Fibroblast of lung (primary cell): ENCODE measurements around the gene CHST11. TPM values are rescaled to one million over a fixed set of nuclear protein-coding genes. Genes with fewer than 3 reads are reported as not detected.

Experiments
- DNase-seq, 2 donors: peaks; one replicate each; pipeline versions ENCODE4 v3.0.0 to v3.0.0-alpha.2; 2010; ENCODE audit warnings: low read depth in 2 of 2
- H2AFZ ChIP-seq: 2 replicates; pipeline ENCODE4 v1.5.1; 2012; ENCODE audit warnings: low read length, control low read depth, inconsistent platforms
- H3K27ac ChIP-seq: 2 replicates; pipeline ENCODE4 v1.5.1; 2011; ENCODE audit warnings: low read length, control low read depth; ENCODE audit not compliant: insufficient read depth
- H3K27me3 ChIP-seq: 2 replicates; pipeline ENCODE4 v1.5.1; 2011; ENCODE audit warnings: mild to moderate bottlenecking, low read length; ENCODE audit not compliant: control insufficient read depth, insufficient read depth
- H3K36me3 ChIP-seq: 2 replicates; pipeline ENCODE4 v1.5.1; 2011; ENCODE audit warnings: low read length; ENCODE audit not compliant: control insufficient read depth, insufficient read depth
- H3K4me1 ChIP-seq: 2 replicates; pipeline ENCODE4 v1.5.1; 2011; ENCODE audit warnings: low read length; ENCODE audit not compliant: control insufficient read depth, insufficient read depth; ENCODE audit errors: extremely low read depth
- H3K4me2 ChIP-seq: 2 replicates; pipeline ENCODE4 v1.5.1; 2011; ENCODE audit warnings: low read length, control low read depth; ENCODE audit not compliant: insufficient read depth; ENCODE audit errors: extremely low read depth
- H3K4me3 ChIP-seq, 4 experiments: fragments of 200-600 bp in 1 of 4; sonication (generic) in 1 of 4; replicated peaks in 1 of 4; 2 replicates each; pipeline ENCODE4 v1.5.1; 2011 to 2016; ENCODE audit warnings: low read length in 4 of 4, low read depth in 3 of 4, mild to moderate bottlenecking in 3 of 4, control low read depth in 2 of 4, inconsistent platforms in 1 of 4, mixed read lengths in 1 of 4; ENCODE audit not compliant: insufficient read depth in 1 of 4; ENCODE audit errors: control extremely low read depth in 1 of 4
- H3K79me2 ChIP-seq: 2 replicates; pipeline ENCODE4 v1.5.1; 2012; ENCODE audit warnings: mild to moderate bottlenecking, low read length, inconsistent platforms; ENCODE audit not compliant: control insufficient read depth, insufficient read depth
- H3K9ac ChIP-seq: 2 replicates; pipeline ENCODE4 v1.5.1; 2011; ENCODE audit warnings: mild to moderate bottlenecking, low read length, control low read depth; ENCODE audit not compliant: insufficient read depth
- H3K9me3 ChIP-seq: 2 replicates; pipeline ENCODE4 v1.5.1; 2012; ENCODE audit warnings: low read depth, low read length; ENCODE audit not compliant: control insufficient read depth, insufficient read depth
- H4K20me1 ChIP-seq: 2 replicates; pipeline ENCODE4 v1.5.1; 2011; ENCODE audit warnings: low read length; ENCODE audit not compliant: control insufficient read depth, insufficient read depth; ENCODE audit errors: extremely low read depth
- CTCF ChIP-seq, 2 donors: IDR thresholded peaks in 1 of 2; conservative IDR thresholded peaks in 1 of 2; 1 replicate in 1 of 2; 2 replicates in 1 of 2; pipeline ENCODE4 v1.5.1; 2011 to 2012; ENCODE audit warnings: low read length in 2 of 2, control low read depth in 1 of 2, inconsistent platforms in 1 of 2, low read depth in 1 of 2, mild to moderate bottlenecking in 1 of 2
- EZH2 ChIP-seq: IDR thresholded peaks from 2 replicates; pipeline ENCODE4 v1.5.1; 2012; ENCODE audit warnings: low read length, control low read depth, mild to moderate bottlenecking; ENCODE audit errors: missing control alignments
- polyA plus RNA-seq, 2 donors: library from polyadenylated mRNA; depleted of rRNA in 1 of 2; stranded (reverse) in 1 of 2; unstranded in 1 of 2; fragments of >200 nt; gene quantifications; 2 replicates each; pipeline ENCODE4 v1.2.1, GENCODE V29; 2011 to 2012; ENCODE audit warnings: missing spikeins in 1 of 2
- total RNA-seq: library from RNA; depleted of rRNA; stranded (reverse); fragments of >200 nt; gene quantifications from 2 replicates; pipeline ENCODE4 v1.2.1, GENCODE V29; 2014

The CHST11 gene
- total and polyA plus RNA-seq, 2 donors (not counting 1 experiment from before 2014, with no cell fraction given), result 3.5 to 9.1 TPM

GRCh38 chr12:104686196-104686595 is 229.4 kb downstream of the CHST11 start:
- DNase-seq, result peak in 1 of 2 donors; percentile 69
- Histone ChIP-seq H3K27ac (no peak overlapping the region), H4K20me1 (no peaks in the 10 kb centered on the region), H3K79me2 (no peaks in the 10 kb centered on the region), H3K27me3 (no peaks in the 10 kb centered on the region), H3K4me1 (peaks cover 2% of the 10 kb centered on the region), H3K4me2 (no peak overlapping the region), H3K4me3 (no peak overlapping the region), H2AFZ (no peak overlapping the region), H3K9me3 (no peaks in the 10 kb centered on the region), H3K9ac (no peak overlapping the region), H3K36me3 (no peaks in the 10 kb centered on the region)
- TF ChIP-seq EZH2 (no peak), CTCF (conservative IDR thresholded peaks at IDR 0.05 in 1 of 2, IDR thresholded peaks at IDR 0.05 in 1 of 2; ENCODE audit: low read depth in 1 of 2, low read length in 2 of 2) (no peak)

- Histone ChIP-seq H3K27ac (no peak overlapping the region), H2AFZ (no peak overlapping the region), H3K9ac (no peak overlapping the region), H3K79me2 (no peaks in the 10 kb centered on the region), H3K9me3 (no peaks in the 10 kb centered on the region), H3K4me2 (no peak overlapping the region), H4K20me1 (no peaks in the 10 kb centered on the region), H3K27me3 (no peaks in the 10 kb centered on the region), H3K4me1 (peaks cover 2% of the 10 kb centered on the region), H3K36me3 (no peaks in the 10 kb centered on the region), H3K4me3 (no peak overlapping the region)
- no peak for DNase-seq
- no peak for TF ChIP-seq CTCF (conservative IDR thresholded peaks at IDR 0.05 in 1 of 2, IDR thresholded peaks at IDR 0.05 in 1 of 2; ENCODE audit: low read depth in 1 of 2, low read length in 2 of 2)
- no peak for TF ChIP-seq EZH2
Observed at GRCh38 chr12:104687823-104688573, 231.2 kb downstream of the CHST11 start.

- DNase-seq, result no peak
- H2AFZ ChIP-seq, result no peak overlapping the region
- no peak overlapping the region for H3K27ac ChIP-seq
- H3K4me1 ChIP-seq, result peaks cover 8% of the 10 kb centered on the region
- H3K4me2 ChIP-seq, result no peak overlapping the region
- H3K9me3 ChIP-seq, result no peaks in the 10 kb centered on the region
- no peaks in the 10 kb centered on the region for H3K79me2 ChIP-seq
- no peaks in the 10 kb centered on the region for H3K36me3 ChIP-seq
- no peaks in the 10 kb centered on the region for H4K20me1 ChIP-seq
- TF ChIP-seq EZH2, result no peak
- TF ChIP-seq CTCF (conservative IDR thresholded peaks at IDR 0.05 in 1 of 2, IDR thresholded peaks at IDR 0.05 in 1 of 2; ENCODE audit: low read depth in 1 of 2, low read length in 2 of 2), result no peak
- H3K4me3 ChIP-seq, result no peak overlapping the region
- H3K9ac ChIP-seq, result no peak overlapping the region
- H3K27me3 ChIP-seq, result no peaks in the 10 kb centered on the region
Observed at GRCh38 chr12:104689635-104690034, 232.9 kb downstream of the CHST11 start.
